ENCODE results near the gene SYPL2.

SYPL2 gene

DNA sequence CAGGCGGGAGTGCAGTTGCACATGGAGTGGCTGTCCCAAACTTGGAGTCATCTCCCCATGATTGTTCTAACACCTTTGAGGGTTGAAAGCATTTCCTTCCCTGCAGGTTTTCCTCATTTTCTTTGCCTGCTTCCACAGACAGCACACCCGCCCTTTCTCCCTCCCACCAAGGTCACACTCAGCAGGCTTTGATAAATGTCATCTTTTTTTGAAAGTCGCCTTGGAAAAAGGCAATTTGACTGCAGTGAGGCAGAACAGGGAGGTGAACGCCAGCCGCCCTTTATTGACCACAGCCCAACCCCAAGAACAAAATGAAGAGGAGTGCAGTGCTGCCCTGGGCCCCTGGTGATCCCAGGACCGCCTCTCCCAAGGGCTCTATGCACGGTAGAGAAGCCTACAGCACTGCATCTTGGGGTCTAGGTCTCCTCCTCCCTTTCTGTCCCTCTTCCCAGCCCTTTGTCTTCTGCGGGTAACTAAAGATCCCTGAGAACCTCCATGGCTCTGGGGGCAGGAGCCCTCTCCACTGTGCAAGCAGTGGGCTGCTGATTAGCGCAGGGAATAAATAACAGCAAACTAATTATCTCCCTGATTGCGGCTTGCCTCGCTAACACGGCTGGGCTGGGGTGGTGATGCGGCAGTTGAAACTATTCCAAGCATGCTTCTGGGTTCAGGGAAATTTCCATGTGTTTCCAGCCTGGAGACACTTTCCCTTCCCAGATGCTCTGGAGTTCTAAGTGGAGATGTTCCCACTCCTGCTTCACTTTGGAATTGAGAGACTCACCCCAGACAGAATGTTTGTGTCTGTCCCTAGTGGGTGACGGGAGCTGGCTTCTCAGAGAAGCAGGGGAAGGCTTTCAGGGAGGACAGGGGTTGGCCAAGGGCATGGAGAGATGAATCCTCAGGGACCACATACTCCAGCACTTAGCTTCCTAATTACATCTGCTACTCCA is 54.9 kb downstream of the SYPL2 start:
- DNase-seq: no peak

DNA sequence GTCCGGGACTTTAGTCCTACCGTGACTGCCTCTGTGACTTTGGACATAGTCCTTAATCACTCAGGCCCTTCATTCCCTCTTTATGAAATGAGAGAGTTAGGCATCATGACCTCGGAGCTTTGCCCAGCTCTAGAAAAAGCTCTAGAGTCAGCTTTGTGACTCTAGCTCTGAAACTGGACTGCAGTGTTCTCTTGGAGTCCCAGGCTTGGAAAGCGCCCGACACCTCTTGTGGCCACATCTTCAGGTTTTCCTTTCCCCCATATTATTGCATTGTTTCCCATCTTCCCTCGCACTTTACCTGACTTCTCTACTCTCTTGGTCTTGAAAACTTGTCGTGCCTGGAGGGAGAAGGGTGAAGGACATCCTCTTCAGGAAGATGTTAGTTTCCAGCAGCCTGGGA is 55.7 kb downstream of the SYPL2 start:
- DNase-seq: no peak

GRCh38 chr1:109523706-109524105 is 57.4 kb downstream of the SYPL2 start:
- DNase-seq: no peak

DNA sequence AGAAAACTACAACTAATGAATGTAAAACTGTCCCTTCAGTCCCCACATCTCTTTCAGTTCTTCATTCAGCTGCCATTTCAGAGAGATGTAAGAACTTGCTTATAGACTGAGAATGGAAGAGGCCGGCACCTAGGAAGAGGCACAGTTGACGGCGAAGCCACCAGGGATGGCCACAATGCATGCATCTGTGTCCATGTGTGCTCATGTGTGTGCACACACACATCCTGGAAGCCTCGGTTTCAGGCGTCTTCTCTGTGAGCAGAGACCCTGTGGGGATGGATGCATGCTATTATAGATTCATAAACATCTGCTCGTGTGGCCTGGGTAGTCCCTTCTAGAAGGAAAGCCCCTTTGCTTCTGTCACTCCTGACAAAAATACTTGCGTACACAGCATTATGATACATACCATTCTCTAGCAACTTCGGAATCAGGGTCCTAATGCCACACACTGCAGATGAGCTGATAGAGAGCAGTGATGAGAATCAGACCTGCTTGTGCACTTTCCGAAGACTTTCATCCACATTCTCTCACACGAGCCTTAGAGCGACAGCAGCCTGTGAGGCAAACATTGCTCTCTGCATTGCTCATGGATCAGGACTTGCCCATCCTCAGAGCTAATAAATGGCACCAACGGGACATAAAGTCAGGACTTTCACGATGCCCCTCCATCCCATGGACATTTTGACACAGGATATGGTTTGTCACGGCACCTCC is 60.9 kb downstream of the SYPL2 start:
- no peak for DNase-seq

GRCh38 chr1:109527846-109528695 is 61.7 kb downstream of the SYPL2 start:
- DNase-seq: no peak

DNA sequence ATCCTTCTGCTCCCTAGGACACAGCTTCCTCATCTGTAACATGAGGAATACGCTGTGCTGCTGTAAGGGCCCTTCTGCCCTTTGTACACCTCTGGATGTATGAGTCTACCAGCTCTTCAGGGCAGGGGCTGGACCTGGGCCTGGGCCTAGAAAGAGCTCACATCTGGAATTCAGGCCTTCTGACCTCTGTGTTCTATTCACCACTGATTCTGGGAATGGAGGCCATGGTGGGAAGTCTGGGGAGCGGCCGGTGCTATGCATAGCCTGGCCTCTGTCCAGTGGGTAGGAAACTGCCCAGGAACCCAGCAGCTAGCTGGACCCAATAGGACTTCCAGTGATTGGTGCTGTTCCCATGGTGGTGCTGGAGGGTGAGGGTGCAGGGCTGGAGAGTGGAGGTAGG is 62.4 kb downstream of the SYPL2 start:
- DNase-seq: no peak

DNA sequence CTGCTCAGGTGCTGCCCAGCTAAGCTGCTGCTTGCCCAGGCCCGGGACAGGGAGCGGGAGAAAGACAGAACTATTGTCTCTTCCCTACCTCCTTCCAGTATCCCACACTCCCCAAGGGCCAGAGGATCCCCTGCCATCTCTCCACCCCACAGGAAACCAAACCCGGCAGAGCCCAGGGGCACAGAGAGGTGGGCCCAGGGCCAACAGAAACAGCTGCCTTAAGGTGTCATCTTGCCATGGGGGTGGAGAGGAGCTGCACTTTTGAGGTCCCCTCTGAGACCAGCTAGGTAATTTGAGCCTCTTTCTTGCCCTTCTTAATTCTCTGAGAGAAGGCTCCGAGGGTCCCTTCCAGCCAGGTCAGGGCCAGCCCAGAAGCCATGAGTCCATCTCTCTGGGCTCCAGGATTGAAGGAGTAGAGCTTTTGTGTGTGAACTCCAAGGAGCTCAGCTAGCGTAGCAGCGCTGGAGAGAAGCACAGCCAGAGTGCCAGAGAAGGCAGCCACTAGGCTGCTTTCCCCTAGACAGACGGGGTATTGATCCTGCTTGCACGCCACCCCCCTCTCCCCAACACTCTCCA is 63.6 kb downstream of the SYPL2 start:
- no peak for DNase-seq

DNA sequence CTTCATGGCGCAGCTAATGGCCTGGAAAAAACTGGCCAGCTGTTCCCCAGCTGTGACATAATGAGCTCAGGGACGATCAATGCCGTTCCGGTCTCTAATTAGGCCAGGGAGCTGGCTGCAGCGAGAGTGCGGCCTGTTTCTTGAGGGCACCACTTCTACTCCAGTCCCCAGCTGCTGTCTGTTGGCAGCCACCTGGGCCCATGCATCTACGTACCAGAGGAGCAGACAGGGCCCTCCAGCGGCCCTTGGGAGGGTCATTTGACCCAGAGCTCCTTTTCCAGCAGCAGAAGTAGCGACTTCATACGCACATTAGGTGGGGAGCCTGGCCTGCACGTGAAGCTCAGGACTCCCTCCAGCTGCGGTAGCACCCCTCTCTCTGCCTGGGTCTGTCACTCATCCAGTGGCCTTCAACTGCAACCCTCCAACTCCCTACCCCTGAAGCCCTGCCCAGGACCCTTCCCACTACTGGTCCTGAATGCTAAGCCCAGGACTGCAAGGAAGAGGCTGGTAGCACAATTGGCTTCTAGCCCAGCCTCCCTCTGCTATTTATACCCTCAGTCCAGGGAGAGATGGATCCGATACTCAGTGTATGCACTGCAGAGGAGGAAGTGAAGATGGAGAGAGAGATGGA is 64.2 kb downstream of the SYPL2 start:
- no peak for DNase-seq

GRCh38 chr1:109531380-109531779 is 65.0 kb downstream of the SYPL2 start:
- DNase-seq: no peak

Measured in NCI-H748 treated with DMSO at 0.1 percent for 48 hours (cell line).